ENCODE results near the gene MIA. TPM values are rescaled to one million over a fixed set of nuclear protein-coding genes. Genes with fewer than 3 reads are reported as not detected.

Gene MIA
- total and polyA plus RNA-seq, 9 of the 15 experiments (the other 6 are each of a cell fraction or from before 2014, with no cell fraction given), result 0.21 TPM; not detected in 8

DNA sequence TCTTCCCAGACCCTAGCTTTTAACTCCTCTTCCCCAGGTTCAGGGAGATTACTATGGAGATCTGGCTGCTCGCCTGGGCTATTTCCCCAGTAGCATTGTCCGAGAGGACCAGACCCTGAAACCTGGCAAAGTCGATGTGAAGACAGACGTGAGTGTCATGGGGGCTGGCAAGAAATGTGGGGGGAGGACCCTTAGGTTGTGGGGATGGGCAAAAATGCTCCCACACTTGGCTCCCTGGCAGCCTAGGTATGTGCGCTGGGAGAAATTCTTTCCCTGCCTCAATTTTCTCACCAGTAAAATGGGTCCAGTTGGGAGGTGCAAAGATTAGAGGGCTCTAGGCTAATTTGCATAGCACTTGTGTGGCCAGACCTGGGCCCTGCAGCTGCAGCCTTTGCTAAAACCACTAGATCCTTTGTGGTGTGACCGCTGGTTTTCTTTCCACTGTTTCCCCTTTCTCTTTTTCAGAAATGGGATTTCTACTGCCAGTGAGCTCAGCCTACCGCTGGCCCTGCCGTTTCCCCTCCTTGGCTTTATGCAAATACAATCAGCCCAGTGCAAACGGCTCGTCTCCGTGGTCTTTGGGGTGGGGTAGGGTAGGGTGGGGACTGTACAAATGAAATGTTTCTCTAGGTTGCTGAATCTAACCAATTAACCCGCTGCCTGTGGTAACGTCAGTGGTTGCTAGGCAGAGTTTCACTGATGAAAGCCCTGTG, 1.8 kb downstream of the MIA start (continued):
- TF ChIP-seq, protein P1, sequence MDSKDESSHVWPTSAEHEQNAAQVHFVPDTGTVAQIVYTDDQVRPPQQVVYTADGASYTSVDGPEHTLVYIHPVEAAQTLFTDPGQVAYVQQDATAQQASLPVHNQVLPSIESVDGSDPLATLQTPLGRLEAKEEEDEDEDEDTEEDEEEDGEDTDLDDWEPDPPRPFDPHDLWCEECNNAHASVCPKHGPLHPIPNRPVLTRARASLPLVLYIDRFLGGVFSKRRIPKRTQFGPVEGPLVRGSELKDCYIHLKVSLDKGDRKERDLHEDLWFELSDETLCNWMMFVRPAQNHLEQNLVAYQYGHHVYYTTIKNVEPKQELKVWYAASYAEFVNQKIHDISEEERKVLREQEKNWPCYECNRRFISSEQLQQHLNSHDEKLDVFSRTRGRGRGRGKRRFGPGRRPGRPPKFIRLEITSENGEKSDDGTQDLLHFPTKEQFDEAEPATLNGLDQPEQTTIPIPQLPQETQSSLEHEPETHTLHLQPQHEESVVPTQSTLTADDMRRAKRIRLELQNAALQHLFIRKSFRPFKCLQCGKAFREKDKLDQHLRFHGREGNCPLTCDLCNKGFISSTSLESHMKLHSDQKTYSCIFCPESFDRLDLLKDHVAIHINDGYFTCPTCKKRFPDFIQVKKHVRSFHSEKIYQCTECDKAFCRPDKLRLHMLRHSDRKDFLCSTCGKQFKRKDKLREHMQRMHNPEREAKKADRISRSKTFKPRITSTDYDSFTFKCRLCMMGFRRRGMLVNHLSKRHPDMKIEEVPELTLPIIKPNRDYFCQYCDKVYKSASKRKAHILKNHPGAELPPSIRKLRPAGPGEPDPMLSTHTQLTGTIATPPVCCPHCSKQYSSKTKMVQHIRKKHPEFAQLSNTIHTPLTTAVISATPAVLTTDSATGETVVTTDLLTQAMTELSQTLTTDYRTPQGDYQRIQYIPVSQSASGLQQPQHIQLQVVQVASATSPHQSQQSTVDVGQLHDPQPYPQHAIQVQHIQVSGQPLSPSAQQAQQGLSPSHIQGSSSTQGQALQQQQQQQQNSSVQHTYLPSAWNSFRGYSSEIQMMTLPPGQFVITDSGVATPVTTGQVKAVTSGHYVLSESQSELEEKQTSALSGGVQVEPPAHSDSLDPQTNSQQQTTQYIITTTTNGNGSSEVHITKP (IDR thresholded peaks at IDR 0.05; ENCODE audit: partially characterized antibody), result peak; percentile 11
- TF ChIP-seq AFF4 (CRISPR knock-in tag; IDR thresholded peaks at IDR 0.05) (0 out of 2 replicates have a peak, but pooled peaks have one; percentile 63), PHF20 (IDR thresholded peaks at IDR 0.05; ENCODE audit: partially characterized antibody) (peak; percentile 37), SMARCA5 (IDR thresholded peaks at IDR 0.05) (peak; percentile 95), RCOR1 (IDR thresholded peaks at IDR 0.05; ENCODE audit: borderline replicate concordance in 1 of 2, low read depth in 2 of 2, low read length in 2 of 2) (peak; percentile 62 to 86; a peak in 2 of 4 replicates), GABPB1 (CRISPR knock-in tag; IDR thresholded peaks at IDR 0.05) (no peak), BCOR (IDR thresholded peaks at IDR 0.05) (peak; percentile 99), NCOA4 (IDR thresholded peaks at IDR 0.05; ENCODE audit: partially characterized antibody) (peak; percentile 71), ARNT (IDR thresholded peaks at IDR 0.05) (peak in 1 of 2 experiments; percentile 17; a peak in 1 of 4 replicates)
- TF ChIP-seq, protein P2, sequence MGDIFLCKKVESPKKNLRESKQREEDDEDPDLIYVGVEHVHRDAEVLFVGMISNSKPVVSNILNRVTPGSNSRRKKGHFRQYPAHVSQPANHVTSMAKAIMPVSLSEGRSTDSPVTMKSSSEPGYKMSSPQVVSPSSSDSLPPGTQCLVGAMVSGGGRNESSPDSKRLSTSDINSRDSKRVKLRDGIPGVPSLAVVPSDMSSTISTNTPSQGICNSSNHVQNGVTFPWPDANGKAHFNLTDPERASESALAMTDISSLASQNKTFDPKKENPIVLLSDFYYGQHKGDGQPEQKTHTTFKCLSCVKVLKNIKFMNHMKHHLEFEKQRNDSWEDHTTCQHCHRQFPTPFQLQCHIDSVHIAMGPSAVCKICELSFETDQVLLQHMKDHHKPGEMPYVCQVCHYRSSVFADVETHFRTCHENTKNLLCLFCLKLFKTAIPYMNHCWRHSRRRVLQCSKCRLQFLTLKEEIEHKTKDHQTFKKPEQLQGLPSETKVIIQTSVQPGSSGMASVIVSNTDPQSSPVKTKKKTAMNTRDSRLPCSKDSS (IDR thresholded peaks at IDR 0.05; ENCODE audit: low read depth, partially characterized antibody), result no peak
- TF ChIP-seq, protein P3, sequence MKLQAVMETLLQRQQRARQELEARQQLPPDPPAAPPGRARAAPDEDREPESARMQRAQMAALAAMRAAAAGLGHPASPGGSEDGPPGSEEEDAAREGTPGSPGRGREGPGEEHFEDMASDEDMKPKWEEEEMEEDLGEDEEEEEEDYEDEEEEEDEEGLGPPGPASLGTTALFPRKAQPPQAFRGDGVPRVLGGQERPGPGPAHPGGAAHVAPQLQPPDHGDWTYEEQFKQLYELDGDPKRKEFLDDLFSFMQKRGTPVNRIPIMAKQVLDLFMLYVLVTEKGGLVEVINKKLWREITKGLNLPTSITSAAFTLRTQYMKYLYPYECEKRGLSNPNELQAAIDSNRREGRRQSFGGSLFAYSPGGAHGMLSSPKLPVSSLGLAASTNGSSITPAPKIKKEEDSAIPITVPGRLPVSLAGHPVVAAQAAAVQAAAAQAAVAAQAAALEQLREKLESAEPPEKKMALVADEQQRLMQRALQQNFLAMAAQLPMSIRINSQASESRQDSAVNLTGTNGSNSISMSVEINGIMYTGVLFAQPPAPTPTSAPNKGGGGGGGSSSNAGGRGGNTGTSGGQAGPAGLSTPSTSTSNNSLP (IDR thresholded peaks at IDR 0.05; ENCODE audit: borderline replicate concordance, low read depth, low read length), result no peak
- TF ChIP-seq, protein P4, sequence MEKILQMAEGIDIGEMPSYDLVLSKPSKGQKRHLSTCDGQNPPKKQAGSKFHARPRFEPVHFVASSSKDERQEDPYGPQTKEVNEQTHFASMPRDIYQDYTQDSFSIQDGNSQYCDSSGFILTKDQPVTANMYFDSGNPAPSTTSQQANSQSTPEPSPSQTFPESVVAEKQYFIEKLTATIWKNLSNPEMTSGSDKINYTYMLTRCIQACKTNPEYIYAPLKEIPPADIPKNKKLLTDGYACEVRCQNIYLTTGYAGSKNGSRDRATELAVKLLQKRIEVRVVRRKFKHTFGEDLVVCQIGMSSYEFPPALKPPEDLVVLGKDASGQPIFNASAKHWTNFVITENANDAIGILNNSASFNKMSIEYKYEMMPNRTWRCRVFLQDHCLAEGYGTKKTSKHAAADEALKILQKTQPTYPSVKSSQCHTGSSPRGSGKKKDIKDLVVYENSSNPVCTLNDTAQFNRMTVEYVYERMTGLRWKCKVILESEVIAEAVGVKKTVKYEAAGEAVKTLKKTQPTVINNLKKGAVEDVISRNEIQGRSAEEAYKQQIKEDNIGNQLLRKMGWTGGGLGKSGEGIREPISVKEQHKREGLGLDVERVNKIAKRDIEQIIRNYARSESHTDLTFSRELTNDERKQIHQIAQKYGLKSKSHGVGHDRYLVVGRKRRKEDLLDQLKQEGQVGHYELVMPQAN (IDR thresholded peaks at IDR 0.05; ENCODE audit: borderline replicate concordance), result peak; percentile 48; the same call in 1 of the 2 replicates

All from K562 (cell line).